ENCODE data around the gene RAX2. TPM values are rescaled to one million over a fixed set of nuclear protein-coding genes. Genes with fewer than 3 reads are reported as not detected.
"Not testable (repeated sequence)": the region's sequence is repeated elsewhere in the genome, so short reads cannot be mapped to it uniquely, and the experiment has no call there.

RAX2 gene
- total and polyA plus RNA-seq, 4 experiments from 2014 or later = not detected

- Mint-ChIP-seq H3K27me3 (no peaks in the 10 kb centered on the region), H3K4me1 (peaks cover 28 to 57% (median 40%) of the 10 kb centered on the region in 4 donors), H3K27ac (no peak overlapping the region), H3K4me3 (no peak overlapping the region), H3K9me3 (peaks cover 0 to 3% (median 0%) of the 10 kb centered on the region in 8 donors), H3K36me3 (no peaks in the 10 kb centered on the region)
- no peak for DNase-seq
- peaks cover 40% of the 10 kb centered on the region for H3K4me1 ChIP-seq (ENCODE audit: insufficient read depth, low read length)
- H3K9me3 ChIP-seq (ENCODE audit: control insufficient read depth in 1 of 2, low read length in 2 of 2) = no peaks in the 10 kb centered on the region
- POLR2A ChIA-PET (ENCODE audit: partially characterized antibody) = no interaction called here
- no peaks in the 10 kb centered on the region for H3K36me3 ChIP-seq (ENCODE audit: insufficient read depth, low read length)
- no peaks in the 10 kb centered on the region for H3K27me3 ChIP-seq (ENCODE audit: insufficient read depth, low read length)
- intact Hi-C loops (cut with micrococcal nuclease) = no loop called here
- CTCF ChIA-PET (ENCODE audit: partially characterized antibody) = interaction anchor here (0.7 to 2.7 kb wide), 3 partner anchors 36 to 55 kb away, joined by 3 to 17 read pairs (median 7); partner anchors contain the start of genes APBA3 and MRPL54
- no peak overlapping the region for H3K4me3 ChIP-seq (ENCODE audit: low read length in 2 of 2)
- H3K27ac ChIP-seq (ENCODE audit: low read depth, low read length) = no peak overlapping the region
Measured at GRCh38 chr19:3816566-3817218, 44.7 kb upstream of the RAX2 start.

GRCh38 chr19:3816148-3816547 is 44.1 kb upstream of the RAX2 start:
- H3K36me3 ChIP-seq (ENCODE audit: insufficient read depth, low read length); DNase-seq; POLR2A ChIA-PET (ENCODE audit: partially characterized antibody); H3K27me3 Mint-ChIP-seq; H3K4me3 ChIP-seq (ENCODE audit: low read length in 2 of 2); intact Hi-C loops (cut with micrococcal nuclease); H3K27me3 ChIP-seq (ENCODE audit: insufficient read depth, low read length); H3K9me3 ChIP-seq (ENCODE audit: control insufficient read depth in 1 of 2, low read length in 2 of 2); H3K36me3 Mint-ChIP-seq; H3K27ac ChIP-seq (ENCODE audit: low read depth, low read length); H3K4me3 Mint-ChIP-seq; H3K9me3 Mint-ChIP-seq: not testable (repeated sequence)
- CTCF ChIA-PET (ENCODE audit: partially characterized antibody) = interaction anchor here (1.6 kb wide), 1 partner anchor 54 kb away, joined by 7 read pairs; the partner anchor contains the start of gene MRPL54
- Mint-ChIP-seq H3K27ac (peak overlapping the region in 1 of 7 donors; percentile 29), H3K4me1 (peaks cover 28 to 52% (median 38%) of the 10 kb centered on the region in 4 donors)
- H3K4me1 ChIP-seq (ENCODE audit: insufficient read depth, low read length) = peaks cover 40% of the 10 kb centered on the region

DNA sequence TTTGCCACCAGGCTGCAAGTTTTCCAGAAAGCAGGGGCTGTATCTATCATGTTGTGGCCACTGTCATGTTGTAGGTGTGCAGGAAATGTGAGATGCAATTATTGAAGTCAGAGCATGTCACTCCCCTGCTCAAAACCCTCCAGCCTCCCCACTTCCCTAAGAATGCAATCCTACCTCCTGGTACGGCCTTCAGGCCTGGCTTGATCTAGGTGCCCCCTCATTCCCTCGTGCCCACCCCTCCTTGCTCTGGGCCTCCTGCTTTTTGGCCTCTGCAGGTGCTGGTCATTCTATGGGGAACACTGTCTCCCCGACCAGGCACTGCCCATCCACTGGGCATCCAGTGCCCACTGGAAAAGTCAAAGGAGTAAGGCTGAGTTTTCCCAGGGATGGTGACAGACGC is 42.6 kb upstream of the RAX2 start:
- Mint-ChIP-seq H3K36me3 (no peaks in the 10 kb centered on the region), H3K27me3 (no peaks in the 10 kb centered on the region), H3K9me3 (peaks cover 0 to 3% (median 0%) of the 10 kb centered on the region in 8 donors), H3K27ac (peak overlapping the region in 6 of 7 donors; percentile 89 to 95 (median 90)), H3K4me3 (peak overlapping the region in 6 of 8 donors; percentile 33 to 80 (median 48)), H3K4me1 (peaks cover 25 to 50% (median 38%) of the 10 kb centered on the region in 4 donors)
- Histone ChIP-seq H3K36me3 (ENCODE audit: insufficient read depth, low read length) (no peaks in the 10 kb centered on the region), H3K27me3 (ENCODE audit: insufficient read depth, low read length) (no peaks in the 10 kb centered on the region), H3K9me3 (ENCODE audit: control insufficient read depth in 1 of 2, low read length in 2 of 2) (no peaks in the 10 kb centered on the region), H3K27ac (ENCODE audit: low read depth, low read length) (no peak overlapping the region), H3K4me3 (ENCODE audit: low read length in 2 of 2) (no peak overlapping the region), H3K4me1 (ENCODE audit: insufficient read depth, low read length) (peaks cover 40% of the 10 kb centered on the region)
- POLR2A ChIA-PET (ENCODE audit: partially characterized antibody) = no interaction called here
- CTCF ChIA-PET (ENCODE audit: partially characterized antibody) = interaction anchor here (0.7 kb wide), 1 partner anchor 52 kb away, joined by 4 read pairs; the partner anchor contains the start of gene MRPL54
- intact Hi-C loops (cut with micrococcal nuclease) = no loop called here
- no peak for DNase-seq

DNA sequence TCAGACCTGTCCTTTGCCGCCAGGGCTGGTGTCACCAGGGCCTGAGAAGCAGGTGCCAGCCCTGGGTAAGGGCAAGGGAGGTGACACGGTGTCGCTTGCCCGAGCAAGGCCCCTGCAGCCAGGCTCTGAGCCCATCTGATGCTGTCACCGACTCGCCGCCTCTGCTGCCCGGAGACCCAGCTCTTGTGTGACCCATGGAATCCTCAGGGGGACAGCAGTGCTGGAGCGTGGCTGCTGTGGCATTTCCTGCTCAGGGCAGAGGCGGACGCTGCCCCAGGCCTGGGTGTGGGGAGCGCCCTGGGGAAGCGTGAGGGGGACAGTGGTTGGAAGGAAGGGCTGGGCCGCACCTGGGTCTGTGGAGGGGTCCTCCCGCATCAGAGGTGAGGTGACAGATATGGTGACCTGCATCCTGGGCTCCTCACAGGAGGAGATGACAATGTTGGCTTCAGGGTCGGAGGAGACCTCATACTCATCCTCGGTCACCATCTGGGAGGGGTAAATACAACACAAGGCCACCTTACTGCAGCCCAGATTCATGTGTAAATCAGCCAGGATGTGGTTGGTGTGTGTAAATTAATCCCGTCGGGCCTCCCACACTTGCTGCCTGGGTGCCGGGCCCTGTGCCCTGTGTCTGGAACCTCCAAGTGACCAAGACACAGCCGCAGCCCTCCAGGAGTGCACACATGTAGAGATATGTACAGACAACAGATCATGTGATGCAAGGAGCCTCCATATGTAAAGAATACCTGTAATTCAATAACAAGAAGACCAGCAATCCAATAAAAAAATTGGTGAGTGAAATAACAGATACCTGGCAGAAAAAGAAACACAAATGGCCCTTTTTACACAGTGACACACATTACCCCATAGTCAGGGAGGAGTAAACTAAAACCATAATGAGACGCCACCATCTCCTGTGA is 41.7 kb upstream of the RAX2 start:
- peak overlapping the region; percentile 57 for H3K27ac ChIP-seq (ENCODE audit: low read depth, low read length)
- H3K27ac Mint-ChIP-seq = peak overlapping the region; percentile 87 to 95 (median 89)
- no peaks in the 10 kb centered on the region for H3K27me3 Mint-ChIP-seq
- CTCF ChIA-PET (ENCODE audit: partially characterized antibody) = interaction anchor here (0.7 to 3.3 kb wide), 5 partner anchors 8 to 376 kb away, joined by 3 to 27 read pairs (median 4); partner anchors contain the start of gene MRPL54
- H3K4me3 Mint-ChIP-seq = peak overlapping the region in 7 of 8 donors; percentile 26 to 80 (median 50)
- peaks cover 25 to 47% (median 38%) of the 10 kb centered on the region in 4 donors for H3K4me1 Mint-ChIP-seq
- no peaks in the 10 kb centered on the region for H3K9me3 ChIP-seq (ENCODE audit: control insufficient read depth in 1 of 2, low read length in 2 of 2)
- no peaks in the 10 kb centered on the region for H3K27me3 ChIP-seq (ENCODE audit: insufficient read depth, low read length)
- no peak overlapping the region for H3K4me3 ChIP-seq (ENCODE audit: low read length in 2 of 2)
- POLR2A ChIA-PET (ENCODE audit: partially characterized antibody) = interaction anchor here (0.5 to 3.4 kb wide), 3 partner anchors 16 to 174 kb away, joined by 3 to 46 read pairs (median 30); partner anchors contain the start of genes APBA3 and MRPL54
- peaks cover 38% of the 10 kb centered on the region for H3K4me1 ChIP-seq (ENCODE audit: insufficient read depth, low read length)
- no peaks in the 10 kb centered on the region for H3K36me3 Mint-ChIP-seq
- intact Hi-C loops (cut with micrococcal nuclease) = loop anchor here (2.0 kb wide), 1 partner anchor 51 kb away; the partner anchor contains the start of gene MRPL54
- peak in 1 of 5 donors; percentile 42 for DNase-seq
- H3K36me3 ChIP-seq (ENCODE audit: insufficient read depth, low read length) = no peaks in the 10 kb centered on the region
- H3K9me3 Mint-ChIP-seq = peaks cover 0 to 3% (median 0%) of the 10 kb centered on the region in 8 donors

- CTCF ChIA-PET (ENCODE audit: partially characterized antibody) = interaction anchor here (3.3 kb wide), 1 partner anchor 48 kb away, joined by 17 read pairs; the partner anchor contains the start of gene MRPL54
- H3K9me3 ChIP-seq (ENCODE audit: control insufficient read depth in 1 of 2, low read length in 2 of 2) = no peaks in the 10 kb centered on the region
- DNase-seq = peak in 1 of 5 donors; percentile 31
- H3K4me1 Mint-ChIP-seq = peaks cover 26 to 48% (median 35%) of the 10 kb centered on the region in 4 donors
- no peak overlapping the region for H3K4me3 Mint-ChIP-seq
- no peaks in the 10 kb centered on the region for H3K27me3 Mint-ChIP-seq
- POLR2A ChIA-PET (ENCODE audit: partially characterized antibody) = interaction anchor here (3.4 kb wide), 1 partner anchor 49 kb away, joined by 46 read pairs; the partner anchor contains the start of genes APBA3 and MRPL54
- H3K27me3 ChIP-seq (ENCODE audit: insufficient read depth, low read length) = no peaks in the 10 kb centered on the region
- peak overlapping the region in 2 of 7 donors; percentile 8 to 61 for H3K27ac Mint-ChIP-seq
- H3K4me3 ChIP-seq (ENCODE audit: low read length in 2 of 2) = no peak overlapping the region
- H3K27ac ChIP-seq (ENCODE audit: low read depth, low read length) = no peak overlapping the region
- H3K36me3 ChIP-seq (ENCODE audit: insufficient read depth, low read length) = no peaks in the 10 kb centered on the region
- intact Hi-C loops (cut with micrococcal nuclease) = no loop called here
- peaks cover 33% of the 10 kb centered on the region for H3K4me1 ChIP-seq (ENCODE audit: insufficient read depth, low read length)
- no peaks in the 10 kb centered on the region for H3K36me3 Mint-ChIP-seq
- peaks cover 0 to 3% (median 0%) of the 10 kb centered on the region in 8 donors for H3K9me3 Mint-ChIP-seq
Measured at GRCh38 chr19:3810708-3811355, 38.8 kb upstream of the RAX2 start.

DNA sequence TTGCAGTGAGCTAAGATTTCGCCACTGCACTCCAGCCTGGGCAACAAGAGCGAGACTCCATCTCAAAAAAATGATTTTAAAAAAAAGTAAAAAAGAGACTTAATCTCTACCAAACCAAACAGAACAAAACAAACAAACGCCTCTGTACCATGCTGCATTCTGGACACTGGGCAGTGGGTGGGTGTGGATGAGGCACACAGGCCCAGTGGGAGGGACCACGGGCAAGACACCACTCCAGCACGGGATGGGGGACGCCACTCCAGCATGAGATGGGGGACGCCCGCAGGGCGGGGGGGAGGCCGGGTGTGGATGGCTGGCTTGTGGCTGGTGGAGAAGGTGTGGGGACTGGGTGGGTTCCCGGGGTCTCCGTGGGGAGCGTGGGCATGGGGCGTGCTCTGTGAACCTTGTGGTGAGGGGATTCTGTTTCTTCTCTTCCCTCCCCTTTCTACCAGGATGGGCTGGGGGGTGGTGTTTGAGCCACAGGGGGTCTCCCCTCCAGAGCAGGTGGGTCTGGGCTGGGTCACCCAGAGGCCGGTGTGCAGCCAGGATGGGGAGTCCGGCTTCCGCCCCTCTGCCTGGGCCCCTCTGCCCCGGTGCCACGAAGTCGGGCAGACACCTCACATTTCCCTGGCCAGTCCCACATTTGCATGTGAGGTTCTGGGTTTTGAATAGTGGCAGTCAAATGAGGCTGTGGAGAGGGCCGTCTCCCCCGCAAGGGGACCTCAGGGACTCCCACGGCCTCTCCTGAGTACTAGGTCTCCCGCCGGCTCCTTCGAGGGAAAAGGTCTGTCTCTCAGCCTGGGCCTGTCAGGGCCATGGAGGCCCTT is 38.1 kb upstream of the RAX2 start:
- Histone ChIP-seq H3K4me3 (ENCODE audit: low read length in 2 of 2) (no peak overlapping the region), H3K9me3 (ENCODE audit: control insufficient read depth in 1 of 2, low read length in 2 of 2) (no peaks in the 10 kb centered on the region), H3K27ac (ENCODE audit: low read depth, low read length) (no peak overlapping the region), H3K27me3 (ENCODE audit: insufficient read depth, low read length) (no peaks in the 10 kb centered on the region), H3K4me1 (ENCODE audit: insufficient read depth, low read length) (peaks cover 33% of the 10 kb centered on the region), H3K36me3 (ENCODE audit: insufficient read depth, low read length) (no peaks in the 10 kb centered on the region)
- ChIA-PET CTCF (ENCODE audit: partially characterized antibody) (interaction anchor here (1.5 to 3.3 kb wide), 2 partner anchors 8 to 47 kb away, joined by 3 to 17 read pairs; partner anchors contain the start of gene MRPL54), POLR2A (ENCODE audit: partially characterized antibody) (no interaction called here)
- H3K36me3 Mint-ChIP-seq = no peaks in the 10 kb centered on the region
- intact Hi-C loops (cut with micrococcal nuclease) = no loop called here
- peaks cover 26 to 50% (median 36%) of the 10 kb centered on the region in 4 donors for H3K4me1 Mint-ChIP-seq
- peak overlapping the region in 2 of 7 donors; percentile 68 to 86 for H3K27ac Mint-ChIP-seq
- H3K9me3 Mint-ChIP-seq = peaks cover 0 to 3% (median 0%) of the 10 kb centered on the region in 8 donors
- DNase-seq = peak in 1 of 5 donors; percentile 19
- no peaks in the 10 kb centered on the region for H3K27me3 Mint-ChIP-seq
- no peak overlapping the region for H3K4me3 Mint-ChIP-seq

All from CD4-positive, alpha-beta memory T cell (primary cell).